Measurements from ENCODE around the gene SESN1. TPM values are rescaled to one million over a fixed set of nuclear protein-coding genes. Genes with fewer than 3 reads are reported as not detected.

SESN1 gene
- total and polyA plus RNA-seq, 10 donors = 26.8 to 115 (median 59.6) TPM

GRCh38 chr6:109052018-109052651 is 42.5 kb downstream of the SESN1 start:
- intact Hi-C loops (cut with DNase I; ENCODE audit: low total_unique reads) = loop anchor here (5.0 kb wide), 1 partner anchor 45 kb away; no protein-coding TSS in a partner anchor
- Histone ChIP-seq H3K27ac (peak overlapping the region in 2 of 8 donors; percentile 25 to 39), H3K27me3 (replicated peaks in 1 of 7) (no peaks in the 10 kb centered on the region), H3K4me1 (peaks cover 13 to 57% (median 35%) of the 10 kb centered on the region in 6 donors), H3K9me3 (no peaks in the 10 kb centered on the region), H3K4me3 (no peak overlapping the region), H3K36me3 (no peaks in the 10 kb centered on the region)
- TF ChIP-seq POLR2A (IDR thresholded peaks at IDR 0.05) = no peak
- DNase-seq = no peak

GRCh38 chr6:109051301-109052017 is 43.2 kb downstream of the SESN1 start:
- 87 to 98% (median 95%) methylated on average over 1 of the region's 1 CpG for WGBS, 5 donors
- peaks cover 13 to 57% (median 35%) of the 10 kb centered on the region in 6 donors for H3K4me1 ChIP-seq
- no peak for TF ChIP-seq CTCF (IDR thresholded peaks at IDR 0.05 in 8 of 11, conservative IDR thresholded peaks at IDR 0.05 in 3 of 11)
- TF ChIP-seq POLR2A (IDR thresholded peaks at IDR 0.05) = no peak
- no peak for TF ChIP-seq POLR2AphosphoS5 (IDR thresholded peaks at IDR 0.05)
- DNase-seq = no peak
- no peak overlapping the region for H3K27ac ChIP-seq
- no peaks in the 10 kb centered on the region for H3K9me3 ChIP-seq
- H3K36me3 ChIP-seq = no peaks in the 10 kb centered on the region
- no peaks in the 10 kb centered on the region for H3K27me3 ChIP-seq (replicated peaks in 1 of 7)
- H3K4me3 ChIP-seq = no peak overlapping the region
- intact Hi-C loops (cut with DNase I; ENCODE audit: low total_unique reads) = loop anchor here (5.0 kb wide), 1 partner anchor 44 kb away; no protein-coding TSS in a partner anchor

- TF ChIP-seq CTCF (IDR thresholded peaks at IDR 0.05 in 8 of 11, conservative IDR thresholded peaks at IDR 0.05 in 3 of 11) = no peak
- no peak for TF ChIP-seq POLR2A (IDR thresholded peaks at IDR 0.05)
- no peak for TF ChIP-seq POLR2AphosphoS5 (IDR thresholded peaks at IDR 0.05)
Measured at GRCh38 chr6:109050447-109051102, 44.1 kb downstream of the SESN1 start.

GRCh38 chr6:109050012-109050411 is 44.6 kb downstream of the SESN1 start:
- peaks cover 13 to 57% (median 35%) of the 10 kb centered on the region in 6 donors for H3K4me1 ChIP-seq
- no peak overlapping the region for H3K4me3 ChIP-seq
- TF ChIP-seq POLR2AphosphoS5 (IDR thresholded peaks at IDR 0.05) = no peak
- no peak for TF ChIP-seq CTCF (IDR thresholded peaks at IDR 0.05 in 8 of 11, conservative IDR thresholded peaks at IDR 0.05 in 3 of 11)
- TF ChIP-seq POLR2A (IDR thresholded peaks at IDR 0.05) = no peak
- H3K36me3 ChIP-seq = no peaks in the 10 kb centered on the region
- no peaks in the 10 kb centered on the region for H3K9me3 ChIP-seq
- intact Hi-C loops (cut with DNase I; ENCODE audit: low total_unique reads) = loop anchor here (5.0 kb wide), 1 partner anchor 43 kb away; no protein-coding TSS in a partner anchor
- H3K27ac ChIP-seq = peak overlapping the region in 1 of 8 donors; percentile 24
- 87 to 100% (median 98%) methylated on average over 2 of the region's 2 CpGs for WGBS, 5 donors
- no peaks in the 10 kb centered on the region for H3K27me3 ChIP-seq (replicated peaks in 1 of 7)
- DNase-seq = no peak

More at GRCh38 chr6:109050447-109051102, 44.1 kb downstream of the SESN1 start:
- Histone ChIP-seq H3K4me3 (no peak overlapping the region), H3K27me3 (replicated peaks in 1 of 7) (no peaks in the 10 kb centered on the region), H3K4me1 (peaks cover 13 to 57% (median 35%) of the 10 kb centered on the region in 6 donors), H3K27ac (no peak overlapping the region), H3K9me3 (no peaks in the 10 kb centered on the region), H3K36me3 (no peaks in the 10 kb centered on the region)
- 77 to 92% (median 82%) methylated on average over 1 of the region's 1 CpG for WGBS, 5 donors
- no peak for DNase-seq
- intact Hi-C loops (cut with DNase I; ENCODE audit: low total_unique reads) = loop anchor here (5.0 kb wide), 1 partner anchor 43 kb away; no protein-coding TSS in a partner anchor
